SK-N-SH treated with all-trans-retinoic acid at 6 μM for 48 hours (cell line): ENCODE data around the gene OR10X1.

ENCODE experiments used
- ATAC-seq: fragments of 200-7000 bp; cut with Tn5 transposase; 3 replicates; pipeline ENCODE4 v1.9.1; 2020; ENCODE audit warnings: mild to moderate bottlenecking, moderate library complexity
- ARNTL ChIP-seq: fragments of 450-650 bp; formaldehyde crosslinking; IDR thresholded peaks from 2 replicates; pipeline ENCODE4 v1.5.0; 2020; ENCODE audit warnings: low read depth, mild to moderate bottlenecking, moderate library complexity, borderline replicate concordance
- BACH2 ChIP-seq: fragments of 250-450 bp; sonication (Bioruptor Pico); IDR thresholded peaks from 2 replicates; pipeline ENCODE4 v1.9.0; 2021; ENCODE audit warnings: mild to moderate bottlenecking, borderline replicate concordance
- CREB5 ChIP-seq: fragments of 250-450 bp; sonication (Bioruptor Pico); IDR thresholded peaks from 2 replicates; pipeline ENCODE4 v1.5.1; 2020; ENCODE audit warnings: low read depth, mild to moderate bottlenecking, moderate library complexity
- CSDC2 ChIP-seq: fragments of 250-450 bp; sonication (Bioruptor Pico); IDR thresholded peaks from 2 replicates; pipeline ENCODE4 v1.5.0; 2020; ENCODE audit warnings: mild to moderate bottlenecking, moderate library complexity
- CSRNP3 ChIP-seq: fragments of 250-450 bp; sonication (Bioruptor Pico); IDR thresholded peaks from 2 replicates; pipeline ENCODE4 v1.5.1; 2021; ENCODE audit warnings: mild to moderate bottlenecking, moderate library complexity
- ESRRG ChIP-seq: fragments of 250-450 bp; sonication (Bioruptor Pico); IDR thresholded peaks from 2 replicates; pipeline ENCODE4 v1.6.1; 2021; ENCODE audit warnings: mild to moderate bottlenecking
- GLIS3 ChIP-seq: fragments of 250-450 bp; sonication (Bioruptor Pico); IDR thresholded peaks from 2 replicates; pipeline ENCODE4 v1.5.0; 2020; ENCODE audit warnings: mild to moderate bottlenecking, moderate library complexity
- ISL1 ChIP-seq: fragments of 250-450 bp; sonication (Bioruptor Pico); IDR thresholded peaks from 2 replicates; pipeline ENCODE4 v2.1.2; 2022; ENCODE audit warnings: mild to moderate bottlenecking, moderate library complexity
- POU6F1 ChIP-seq: fragments of 250-450 bp; sonication (Bioruptor Pico); IDR thresholded peaks from 2 replicates; pipeline ENCODE4 v1.8.0; 2021; ENCODE audit warnings: low read depth, mild to moderate bottlenecking, moderate library complexity, borderline replicate concordance
- PPARA ChIP-seq: fragments of 250-450 bp; sonication (Bioruptor Pico); IDR thresholded peaks from 2 replicates; pipeline ENCODE4 v1.5.0; 2020; ENCODE audit warnings: mild to moderate bottlenecking, borderline replicate concordance
- TCF4 ChIP-seq: fragments of 250-450 bp; sonication (Bioruptor Pico); IDR thresholded peaks from 2 replicates; pipeline ENCODE4 v1.8.0; 2021; ENCODE audit warnings: mild to moderate bottlenecking, moderate library complexity, borderline replicate concordance
- TSHZ2 ChIP-seq: fragments of 250-450 bp; sonication (Bioruptor Pico); IDR thresholded peaks from 2 replicates; pipeline ENCODE4 v1.5.0; 2020; ENCODE audit warnings: mild to moderate bottlenecking, moderate library complexity
- ZC3H10 ChIP-seq: fragments of 250-450 bp; sonication (Bioruptor Pico); IDR thresholded peaks from 2 replicates; pipeline ENCODE4 v1.5.1; 2021; ENCODE audit warnings: mild to moderate bottlenecking, moderate library complexity
- ZFP3 ChIP-seq: fragments of 250-450 bp; sonication (Bioruptor Pico); IDR thresholded peaks from 2 replicates; pipeline ENCODE4 v1.5.0; 2020; ENCODE audit warnings: mild to moderate bottlenecking, moderate library complexity
- ZFP30 ChIP-seq: fragments of 450-650 bp; formaldehyde crosslinking; IDR thresholded peaks from 2 replicates; pipeline ENCODE4 v1.5.0; 2022; ENCODE audit warnings: mild to moderate bottlenecking, moderate library complexity
- ZNF565 ChIP-seq: fragments of 450-650 bp; formaldehyde crosslinking; conservative IDR thresholded peaks from 2 replicates; pipeline ENCODE4 v1.5.0; 2020; ENCODE audit warnings: low read depth, mild to moderate bottlenecking, moderate library complexity
- ZNF8 ChIP-seq: fragments of 450-650 bp; formaldehyde crosslinking; IDR thresholded peaks from 2 replicates; pipeline ENCODE4 v1.5.0; 2020; ENCODE audit warnings: mild to moderate bottlenecking, moderate library complexity
- TF ChIP-seq, protein P1 (sequence below): fragments of 250-450 bp; sonication (Bioruptor Pico); IDR thresholded peaks from 2 replicates; pipeline ENCODE4 v1.8.0; 2020; ENCODE audit warnings: mild to moderate bottlenecking, moderate library complexity, borderline replicate concordance

Gene OR10X1

DNA sequence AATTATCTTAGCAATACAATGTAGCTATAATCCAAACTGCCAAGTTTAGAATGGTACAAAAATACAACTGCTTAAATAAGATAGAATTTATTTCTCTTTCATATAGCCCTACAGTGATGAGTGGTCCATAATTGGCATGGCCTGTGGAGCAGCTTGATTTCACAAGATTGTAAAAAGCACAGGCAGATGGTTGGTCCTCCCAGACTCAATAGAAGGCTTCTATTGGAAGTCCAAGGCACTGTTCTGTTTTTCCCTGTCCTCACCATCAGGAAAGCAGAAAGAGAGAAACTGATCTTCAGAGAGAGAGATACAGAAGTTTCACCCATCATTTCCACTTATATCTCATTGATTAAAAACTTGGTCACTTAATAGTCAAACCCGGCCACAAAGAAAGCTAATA, 7.5 kb downstream of the OR10X1 start:
- ATAC-seq: no peak
- TF ChIP-seq CREB5 (CRISPR knock-in tag): no peak
- no peak for TF ChIP-seq ISL1 (CRISPR knock-in tag)
- no peak for TF ChIP-seq CSRNP3
- TF ChIP-seq ZC3H10 (CRISPR knock-in tag): no peak
- TF ChIP-seq ZNF565 (CRISPR knock-in tag): no peak
- no peak for TF ChIP-seq ESRRG (CRISPR knock-in tag)
- TF ChIP-seq ZFP3 (CRISPR knock-in tag): no peak
- TF ChIP-seq ARNTL (CRISPR knock-in tag): no peak
- no peak for TF ChIP-seq TCF4 (CRISPR knock-in tag)
- no peak for TF ChIP-seq ZFP30 (CRISPR knock-in tag)
- TF ChIP-seq TSHZ2 (CRISPR knock-in tag): no peak
- TF ChIP-seq GLIS3 (CRISPR knock-in tag): no peak

DNA sequence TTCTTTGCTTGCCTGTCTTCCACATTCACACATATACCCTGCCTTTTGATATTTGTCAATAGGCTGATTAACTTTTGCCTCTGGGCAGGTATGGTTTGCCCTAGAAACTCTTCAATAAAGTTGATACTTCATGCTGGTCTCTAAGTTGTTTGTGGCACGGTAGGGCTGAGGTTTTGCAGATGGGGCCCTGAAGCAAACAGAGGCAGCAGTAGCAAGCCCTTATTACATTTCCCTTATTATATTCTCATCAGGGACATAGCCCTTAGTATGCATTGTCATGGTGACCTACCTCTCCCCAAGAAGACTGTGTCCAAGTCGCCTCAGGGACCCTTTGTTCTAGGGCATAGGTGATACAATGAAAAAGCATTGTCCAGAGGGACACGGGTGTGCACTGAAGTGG, 9.2 kb downstream of the OR10X1 start, which contains the start of gene OR6P1:
TSS of gene OR6P1 (minus strand) at position 101 of the 400 bp plus-strand sequence. CDS start 6,976 bp downstream, outside the sequence.
- TF ChIP-seq CREB5 (CRISPR knock-in tag): no peak
- no peak for TF ChIP-seq ARNTL (CRISPR knock-in tag)
- no peak for ATAC-seq

GRCh38 chr1:158564608-158565007, 15.1 kb downstream of the OR10X1 start:
- no peak for ATAC-seq
- TF ChIP-seq, protein P1, sequence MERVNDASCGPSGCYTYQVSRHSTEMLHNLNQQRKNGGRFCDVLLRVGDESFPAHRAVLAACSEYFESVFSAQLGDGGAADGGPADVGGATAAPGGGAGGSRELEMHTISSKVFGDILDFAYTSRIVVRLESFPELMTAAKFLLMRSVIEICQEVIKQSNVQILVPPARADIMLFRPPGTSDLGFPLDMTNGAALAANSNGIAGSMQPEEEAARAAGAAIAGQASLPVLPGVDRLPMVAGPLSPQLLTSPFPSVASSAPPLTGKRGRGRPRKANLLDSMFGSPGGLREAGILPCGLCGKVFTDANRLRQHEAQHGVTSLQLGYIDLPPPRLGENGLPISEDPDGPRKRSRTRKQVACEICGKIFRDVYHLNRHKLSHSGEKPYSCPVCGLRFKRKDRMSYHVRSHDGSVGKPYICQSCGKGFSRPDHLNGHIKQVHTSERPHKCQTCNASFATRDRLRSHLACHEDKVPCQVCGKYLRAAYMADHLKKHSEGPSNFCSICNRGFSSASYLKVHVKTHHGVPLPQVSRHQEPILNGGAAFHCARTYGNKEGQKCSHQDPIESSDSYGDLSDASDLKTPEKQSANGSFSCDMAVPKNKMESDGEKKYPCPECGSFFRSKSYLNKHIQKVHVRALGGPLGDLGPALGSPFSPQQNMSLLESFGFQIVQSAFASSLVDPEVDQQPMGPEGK (CRISPR knock-in tag): no peak
- no peak for TF ChIP-seq TSHZ2 (CRISPR knock-in tag)
- TF ChIP-seq PPARA: no peak
- TF ChIP-seq CSRNP3: no peak
- TF ChIP-seq BACH2 (CRISPR knock-in tag): no peak
- TF ChIP-seq TCF4 (CRISPR knock-in tag): no peak
- no peak for TF ChIP-seq POU6F1 (CRISPR knock-in tag)
- no peak for TF ChIP-seq ZC3H10 (CRISPR knock-in tag)
- TF ChIP-seq ZFP30 (CRISPR knock-in tag): no peak
- TF ChIP-seq CSDC2 (CRISPR knock-in tag): no peak
- TF ChIP-seq ZNF8 (CRISPR knock-in tag): no peak
- no peak for TF ChIP-seq CREB5 (CRISPR knock-in tag)
